GM19468 (cell line): ENCODE measurements around the gene CWH43.
"Not testable (repeated sequence)": the region's sequence is repeated elsewhere in the genome, so short reads cannot be mapped to it uniquely, and the experiment has no call there.

ENCODE experiments used
- ATAC-seq: cut with Tn5 transposase; IDR thresholded peaks from one replicate; pipeline ENCODE4 v1.9.1; 2021; ENCODE audit warnings: mild to moderate bottlenecking, moderate library complexity, moderate number of reproducible peaks; ENCODE audit not compliant: unreplicated experiment; ENCODE audit errors: extremely low read depth

Gene CWH43

DNA sequence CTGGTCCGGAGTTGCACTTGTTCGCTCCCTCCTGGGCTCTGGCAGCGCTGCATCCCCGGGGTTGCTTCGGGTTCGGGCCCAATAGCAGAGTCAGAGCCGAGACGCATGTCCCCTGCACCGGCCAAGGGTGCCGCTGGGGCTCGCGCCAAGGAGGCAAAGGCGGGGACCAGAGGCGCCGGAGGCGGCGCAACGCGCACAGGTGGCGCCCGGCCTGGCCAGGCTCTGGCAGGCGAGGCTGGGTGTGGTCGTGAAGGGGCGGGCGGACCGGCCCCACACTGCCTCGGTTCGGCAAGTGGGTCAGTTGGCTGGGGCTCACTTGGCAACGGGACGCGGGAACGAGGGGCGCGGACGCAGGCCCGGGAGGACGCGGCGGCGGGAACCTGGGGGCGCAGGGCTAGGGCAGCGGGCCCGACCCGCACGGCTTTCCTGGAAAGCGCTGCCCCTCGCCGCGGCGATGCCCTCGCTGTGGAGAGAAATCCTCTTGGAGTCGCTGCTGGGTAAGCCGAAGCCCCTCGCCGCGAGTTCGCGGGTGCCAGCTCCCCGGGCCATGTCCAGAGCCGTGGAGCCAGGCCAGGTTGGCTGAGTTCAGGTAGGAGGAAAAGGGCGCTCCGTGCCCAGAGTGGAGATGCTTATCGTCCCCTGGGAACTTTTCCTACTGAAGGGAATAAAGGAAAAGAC, at the start of gene CWH43:
CWH43 (plus strand) TSS at position 300 of the 678 bp plus-strand sequence; CDS start at position 455, 155 bp downstream.
- ATAC-seq, result no peak

DNA sequence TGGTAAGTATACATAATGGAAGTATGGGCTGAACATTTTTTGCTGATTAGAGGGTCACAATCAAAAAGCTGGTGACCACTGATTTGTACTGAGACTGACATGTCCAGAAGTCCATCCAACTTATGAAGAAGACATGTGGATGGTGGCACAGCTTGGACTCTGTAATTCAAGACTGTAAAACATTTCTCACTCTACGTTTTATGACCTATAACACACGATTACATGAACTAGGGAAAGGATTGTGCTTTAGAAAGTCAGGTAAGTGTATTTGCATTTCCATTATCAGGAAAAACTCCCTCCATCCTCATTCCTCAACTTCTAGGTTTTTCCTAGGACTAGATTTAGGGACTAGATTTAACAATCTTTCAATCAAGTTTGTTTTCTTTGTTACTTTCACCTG, 49.0 kb upstream of the CWH43 start:
- ATAC-seq, result no peak

DNA sequence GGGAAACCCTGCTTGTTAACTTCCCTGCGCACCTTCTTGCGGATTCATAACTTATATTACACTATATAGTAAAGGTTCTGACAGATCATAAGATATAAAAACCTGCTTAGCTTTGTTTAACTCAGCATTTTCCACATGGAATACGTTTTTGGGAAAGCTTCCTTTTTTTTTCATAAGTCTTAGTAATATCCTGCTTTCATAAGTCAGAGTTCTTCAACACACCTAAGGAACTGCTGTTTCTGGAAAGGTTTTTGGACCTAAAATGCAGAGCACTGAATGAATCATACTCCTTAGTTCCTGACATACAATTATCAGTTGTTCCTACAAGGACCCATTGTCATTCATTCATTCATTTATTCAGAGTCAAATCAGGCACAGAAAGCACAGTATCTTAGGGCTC, 47.2 kb upstream of the CWH43 start:
- no peak for ATAC-seq

DNA sequence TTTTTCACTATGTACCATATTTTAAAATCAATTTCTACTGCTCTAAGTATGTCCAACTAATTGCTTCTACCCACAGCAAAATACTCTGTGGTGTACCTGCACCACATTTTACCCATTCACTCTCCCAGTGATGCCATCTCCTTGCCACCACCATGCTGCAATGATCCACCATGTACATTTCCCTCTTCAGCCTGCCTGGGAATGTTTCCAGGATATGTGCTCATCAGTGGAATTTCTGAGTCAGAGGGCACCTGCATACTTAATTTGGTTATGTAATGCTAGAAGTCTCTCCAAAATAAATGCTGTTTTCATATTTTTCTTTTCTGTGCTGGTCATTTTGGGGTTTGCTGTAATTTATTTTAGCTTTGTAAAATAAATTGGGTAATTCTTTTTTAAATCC, 46.3 kb upstream of the CWH43 start:
- ATAC-seq, result no peak

DNA sequence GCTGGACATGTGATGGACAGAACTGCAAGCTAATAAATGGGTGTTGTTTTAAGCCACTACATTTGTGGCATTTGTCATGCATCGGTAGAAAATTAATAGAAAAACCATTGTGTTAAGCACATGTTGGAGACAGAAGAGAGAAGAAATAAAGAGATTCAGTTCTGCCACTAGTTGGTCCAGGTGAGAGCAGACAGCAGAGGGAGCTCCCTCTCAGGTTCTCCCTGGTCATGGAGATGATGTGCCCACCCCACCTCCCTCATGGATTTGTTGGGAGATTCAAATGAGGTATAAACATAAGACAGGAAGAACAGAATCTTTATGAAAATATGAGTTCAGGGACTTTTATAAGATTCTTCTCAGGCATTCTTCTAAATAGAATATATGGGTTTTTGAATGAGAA, 42.7 kb upstream of the CWH43 start:
- ATAC-seq, result no peak

DNA sequence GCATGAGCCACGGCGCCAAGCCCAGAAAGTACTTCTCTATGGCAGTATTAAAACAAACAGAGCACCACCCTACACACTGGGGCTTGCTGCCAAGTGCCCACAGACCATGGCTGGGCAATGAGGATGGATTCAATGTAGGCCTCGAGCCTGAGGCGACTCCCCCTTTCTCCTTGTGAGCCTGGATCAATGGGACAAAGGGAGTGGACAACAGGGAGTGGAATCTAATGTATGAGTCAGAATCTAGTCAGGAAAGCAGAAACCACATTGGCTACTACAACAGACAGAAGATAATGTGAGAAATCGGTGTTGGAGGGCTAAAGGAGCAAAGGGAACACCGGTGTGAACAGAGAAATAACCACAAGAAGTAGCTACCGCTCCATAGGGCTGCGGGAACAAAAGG, 41.8 kb upstream of the CWH43 start:
- no peak for ATAC-seq

DNA sequence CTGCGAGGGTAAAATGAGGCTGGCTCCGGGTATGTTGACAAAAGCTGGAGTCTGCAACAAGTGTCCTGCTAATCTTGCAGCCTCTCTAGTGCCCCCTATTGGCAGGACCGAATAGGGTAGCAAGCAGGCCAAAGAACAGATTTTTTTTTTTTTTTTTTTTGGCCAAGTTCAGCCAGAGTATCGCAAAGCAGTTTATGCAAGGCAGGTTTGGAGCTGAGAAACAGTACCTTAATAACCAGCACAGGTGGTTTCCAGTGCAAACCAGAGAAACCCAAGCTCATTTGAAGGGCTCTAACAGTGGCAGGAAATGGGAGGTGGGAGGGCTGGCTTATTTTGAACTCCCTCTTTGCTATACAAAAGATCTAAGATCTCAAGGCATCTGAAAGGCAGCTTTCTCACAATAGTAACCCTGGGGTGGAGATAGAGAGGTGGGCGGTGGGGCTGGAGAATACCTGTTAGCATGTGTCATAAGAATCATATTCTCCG, 41.3 kb upstream of the CWH43 start:
- ATAC-seq, result no peak

DNA sequence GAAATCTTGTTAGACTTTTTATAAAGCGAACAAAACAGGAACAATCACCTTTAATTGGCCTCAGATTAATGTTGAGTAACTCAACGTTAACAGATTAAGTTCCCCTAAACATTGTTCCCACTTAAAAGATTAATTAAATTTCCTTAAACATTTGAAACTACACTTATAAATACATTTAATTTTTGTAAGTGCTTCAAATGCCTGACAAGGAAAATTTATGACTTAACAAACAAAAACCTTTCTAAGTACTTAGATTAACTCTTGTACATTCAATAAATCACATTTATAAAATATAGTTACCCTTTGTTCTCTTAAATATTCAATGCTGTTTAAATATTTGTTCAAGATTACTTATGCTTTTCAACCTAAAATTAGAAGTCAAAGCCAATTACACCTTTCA, 40.1 kb upstream of the CWH43 start:
- ATAC-seq, result no peak

DNA sequence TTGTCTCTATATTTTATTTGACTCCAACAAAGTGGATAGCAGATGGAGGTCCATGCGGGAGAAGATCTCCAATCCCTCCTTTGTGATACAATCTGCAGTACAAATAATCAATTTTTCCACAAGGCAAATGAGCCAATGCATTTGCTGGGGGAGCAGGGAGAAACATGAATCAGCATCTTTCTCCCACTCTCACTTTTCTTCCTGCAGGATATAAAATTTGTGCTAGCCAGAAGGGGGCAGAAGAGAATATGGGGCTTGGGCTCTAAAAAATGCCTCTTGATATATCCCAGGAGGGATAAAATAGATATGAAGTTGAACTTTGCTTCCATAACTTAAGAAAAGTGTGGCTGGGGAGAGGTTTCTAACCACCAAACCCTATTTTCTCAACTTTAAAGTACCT, 38.3 kb upstream of the CWH43 start:
- no peak for ATAC-seq

DNA sequence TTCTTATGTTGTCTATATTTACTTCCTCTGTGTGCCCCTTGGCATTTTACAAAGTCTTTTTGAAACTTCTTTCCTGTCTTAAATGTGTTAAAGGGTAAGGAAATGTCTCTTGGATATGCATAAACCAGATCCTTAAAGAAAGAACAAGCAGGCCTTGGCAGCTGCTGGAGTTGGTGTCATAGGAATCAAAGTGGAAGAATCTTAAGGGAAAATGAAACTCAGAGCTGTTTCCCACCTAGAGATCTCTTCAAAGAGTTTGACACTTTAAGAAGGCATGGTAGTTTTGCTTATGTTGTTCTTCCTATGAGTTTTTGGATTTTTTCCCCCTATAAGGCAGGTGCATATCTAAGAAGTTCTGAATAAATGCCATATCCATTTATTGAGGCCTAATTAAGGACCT, 37.0 kb upstream of the CWH43 start:
- ATAC-seq, result no peak

DNA sequence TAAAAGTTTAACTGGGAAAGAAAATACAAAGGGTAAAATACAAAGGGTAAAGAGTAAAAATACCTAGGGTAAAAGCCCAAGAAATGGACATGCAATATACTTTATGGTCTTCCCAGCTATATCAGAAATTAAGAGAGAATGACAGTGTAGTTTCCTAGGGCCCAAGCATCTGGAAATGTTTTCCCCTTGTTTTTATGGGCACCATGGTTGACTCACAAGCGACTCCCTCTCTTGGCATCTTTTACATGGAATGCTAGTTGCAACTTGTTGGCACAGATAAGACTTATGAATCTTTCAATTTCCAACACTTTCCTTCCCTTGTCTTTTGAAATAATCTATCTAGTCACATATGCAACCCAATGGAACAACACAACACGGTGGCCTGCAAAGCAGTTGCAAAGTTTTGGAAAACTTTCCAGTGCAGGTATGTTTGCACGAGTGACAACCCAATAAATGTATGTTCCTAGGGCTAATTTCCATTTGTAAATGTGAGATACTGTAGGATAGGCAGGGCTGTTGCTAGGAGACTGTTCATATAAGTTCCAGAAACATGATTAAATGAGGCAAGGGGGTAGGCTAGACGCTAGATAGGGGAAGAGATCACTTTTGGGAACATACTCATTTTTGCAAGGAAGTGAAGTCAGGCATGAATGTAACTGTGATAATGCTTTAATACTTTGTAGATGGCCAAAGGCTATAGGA, 36.4 kb upstream of the CWH43 start:
- ATAC-seq, result no peak

DNA sequence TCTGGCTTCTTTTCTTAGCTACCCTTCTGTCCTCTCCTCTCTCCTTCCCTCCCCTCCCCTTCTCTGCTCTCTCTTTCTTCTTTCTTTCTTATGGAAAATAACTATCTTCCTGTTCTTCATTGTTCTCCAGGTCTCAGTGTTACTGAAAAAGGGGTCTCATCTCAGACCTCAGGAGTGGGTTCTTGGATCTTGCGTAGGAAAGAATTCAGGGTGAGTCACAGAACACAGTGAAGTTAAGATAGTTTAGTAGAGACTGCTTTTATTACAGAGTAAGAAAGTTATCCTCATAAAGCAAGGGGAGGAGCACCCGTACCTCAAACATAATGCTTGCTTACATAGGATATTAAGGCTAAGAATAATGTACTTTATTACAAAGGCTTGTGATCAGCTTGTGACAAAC, 31.8 kb upstream of the CWH43 start:
- ATAC-seq, result no peak

DNA sequence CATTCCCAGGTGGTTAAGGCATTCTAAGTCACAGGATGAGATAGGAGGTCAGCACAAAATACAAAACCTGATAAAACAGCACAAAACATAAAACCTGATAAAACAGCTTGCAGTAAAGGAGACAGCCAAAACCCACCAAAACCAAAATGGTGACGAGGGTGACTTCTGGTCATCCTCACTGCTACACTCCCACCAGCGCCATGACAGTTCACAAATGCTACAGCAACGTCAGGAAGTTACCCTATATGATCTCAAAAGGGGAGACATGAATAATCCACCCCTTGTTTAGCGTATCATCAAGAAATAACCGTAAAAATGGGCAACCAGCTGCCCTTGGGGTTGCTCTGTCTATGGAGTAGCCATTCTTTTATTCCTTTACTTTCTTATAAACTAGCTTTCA, 28.7 kb upstream of the CWH43 start:
- ATAC-seq, result not testable (repeated sequence)

DNA sequence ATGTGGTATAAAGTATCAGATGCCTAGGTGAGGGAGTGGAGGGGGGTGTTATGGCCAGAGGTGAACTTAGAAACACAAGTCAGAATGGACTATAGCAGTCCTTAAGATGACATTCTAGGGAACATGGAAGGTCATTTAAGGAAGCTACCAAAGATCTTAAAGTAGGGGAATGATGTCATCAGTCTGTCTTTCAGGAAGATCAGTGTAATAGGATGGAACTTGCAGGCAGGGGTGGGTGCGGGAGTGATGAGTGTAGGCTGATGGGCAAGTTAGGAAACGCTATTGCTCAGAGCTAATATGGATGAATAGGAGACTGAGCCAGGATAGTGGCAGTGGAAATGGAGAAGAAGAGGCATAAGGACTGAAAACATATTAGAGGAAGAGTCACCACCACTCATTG, 27.5 kb upstream of the CWH43 start:
- no peak for ATAC-seq

DNA sequence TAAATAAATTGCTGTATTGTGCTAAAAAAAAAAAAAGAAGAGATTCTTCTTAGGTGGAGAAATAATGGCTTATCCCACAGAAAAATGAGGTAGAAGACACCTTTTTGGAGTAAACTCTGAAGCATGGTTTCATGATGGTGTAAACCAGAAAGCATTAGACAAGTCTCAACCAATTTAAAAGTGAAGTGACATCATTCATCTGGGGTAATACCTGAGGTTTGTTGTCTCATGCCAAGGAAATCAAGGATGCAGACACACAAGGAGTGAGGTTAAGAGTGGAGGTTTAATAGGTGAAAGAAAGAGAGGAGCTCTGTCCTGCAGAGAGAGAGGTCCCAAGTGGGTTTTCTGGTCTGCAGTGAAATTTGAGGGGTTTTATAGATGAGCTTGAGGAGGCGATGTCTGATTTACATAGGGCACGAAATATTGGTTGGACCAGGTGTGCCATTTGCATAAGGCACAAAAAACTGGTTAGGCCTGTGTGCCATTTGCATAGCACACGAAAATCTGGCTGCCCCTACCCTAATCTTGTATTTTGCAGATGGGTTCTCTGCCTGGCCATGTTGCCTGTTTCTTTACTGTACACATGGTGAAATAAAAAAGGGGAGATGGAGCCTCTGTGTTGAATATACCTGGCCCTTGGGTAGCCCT, 25.0 kb upstream of the CWH43 start:
- ATAC-seq, result no peak

DNA sequence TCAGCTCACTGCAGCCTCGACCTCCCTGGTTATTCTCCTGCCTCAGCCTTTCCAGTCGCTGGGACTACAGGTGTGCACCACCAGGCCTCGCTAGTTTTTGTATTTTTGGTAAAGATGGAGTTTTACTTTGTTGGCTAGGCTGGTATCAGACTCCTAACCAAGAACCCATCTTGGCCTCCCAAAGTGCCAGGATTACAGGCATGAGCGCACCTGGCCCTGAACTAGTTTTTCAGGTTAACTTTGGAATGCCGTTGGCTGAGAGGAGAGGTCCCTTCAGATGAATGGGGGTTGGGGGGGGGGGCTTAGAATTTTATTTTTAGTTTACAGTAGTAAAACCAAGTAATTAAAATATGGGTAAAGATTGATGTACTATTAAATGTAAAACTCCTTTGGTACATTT, 23.4 kb upstream of the CWH43 start:
- no peak for ATAC-seq

DNA sequence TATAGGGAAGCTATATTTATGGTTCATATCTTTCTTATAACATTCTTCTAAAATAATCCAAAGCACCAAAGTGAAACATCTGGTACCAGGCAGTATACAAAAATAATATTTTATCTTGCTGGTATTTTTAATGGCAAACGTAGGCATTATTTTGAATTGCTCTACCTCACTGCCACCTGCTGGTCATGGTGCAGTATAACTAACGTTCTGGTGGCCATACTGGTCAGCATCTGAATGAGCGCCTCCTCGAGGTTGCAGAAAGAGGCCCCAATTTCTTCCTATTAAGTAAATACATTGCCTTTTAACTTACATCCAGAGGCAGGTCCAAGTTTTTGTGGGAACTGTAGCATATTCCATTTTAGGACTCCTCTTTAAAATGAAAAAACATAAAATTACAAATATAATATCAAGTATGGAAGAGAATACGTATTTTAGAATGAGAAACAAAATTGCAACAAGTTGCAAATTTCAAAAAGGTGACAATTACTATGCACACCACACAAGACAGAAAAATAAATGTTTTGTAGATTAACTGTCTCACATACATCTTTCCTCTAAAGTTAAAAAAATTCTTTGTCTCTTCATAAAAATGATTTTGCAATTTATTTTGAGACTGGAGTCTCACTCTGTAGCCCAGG, 22.9 kb upstream of the CWH43 start:
- ATAC-seq, result no peak

DNA sequence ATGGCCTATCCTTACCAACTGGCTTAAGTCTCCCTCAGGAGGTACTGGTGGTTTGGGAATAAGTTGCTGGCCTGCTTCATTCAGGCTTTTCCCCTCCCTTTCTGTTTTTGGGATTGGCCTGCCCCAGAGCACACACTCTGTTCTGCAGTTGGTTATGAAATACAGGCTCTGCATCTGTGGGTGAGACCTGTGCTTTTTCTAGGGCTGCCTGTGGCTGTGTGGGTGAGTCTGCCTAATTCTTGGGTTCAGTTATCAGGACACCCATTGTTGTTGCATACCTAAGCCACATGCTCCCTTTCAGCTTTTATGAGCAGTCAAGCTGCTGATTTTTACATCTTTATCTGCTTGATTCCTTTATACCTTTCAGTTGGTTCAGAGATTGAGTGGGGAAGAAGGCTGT, 19.0 kb upstream of the CWH43 start:
- ATAC-seq, result no peak

DNA sequence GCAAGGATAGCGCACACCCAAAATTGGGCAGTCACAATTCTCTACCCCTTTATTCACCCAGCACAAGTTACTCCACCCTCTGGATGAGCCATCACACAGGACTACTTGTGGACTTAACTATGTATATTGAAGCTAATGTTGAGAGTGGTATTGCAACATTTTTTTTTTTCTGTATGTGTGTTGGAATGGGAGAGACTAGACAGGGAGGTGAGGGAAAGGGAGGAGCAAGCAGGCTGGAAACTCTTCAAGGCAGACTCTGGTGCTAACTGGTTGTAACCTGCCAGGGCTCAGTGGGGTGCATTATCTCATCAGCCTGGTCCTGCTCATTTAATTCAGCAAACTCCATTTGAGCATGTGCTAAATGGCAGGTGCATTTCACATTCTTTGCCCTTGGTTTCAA, 18.4 kb upstream of the CWH43 start:
- ATAC-seq, result no peak

DNA sequence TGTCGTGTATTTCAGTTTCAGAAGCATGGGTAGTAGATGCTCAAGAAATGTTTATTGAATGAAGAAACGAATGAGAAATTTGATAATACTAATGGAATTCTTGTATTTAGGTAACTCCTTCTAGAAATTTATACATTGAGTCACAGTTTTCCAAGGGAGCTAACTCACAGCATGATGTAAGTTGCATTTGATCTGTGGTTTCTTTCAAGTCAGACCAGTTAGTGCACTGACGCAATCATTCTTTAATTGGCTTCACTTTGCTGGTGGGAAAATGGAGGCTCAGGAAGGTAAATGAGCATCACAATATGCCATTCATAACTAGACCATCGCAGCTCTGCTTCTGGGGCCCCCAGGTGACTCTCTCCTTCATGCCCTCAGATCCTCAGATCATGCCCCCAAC, 17.3 kb upstream of the CWH43 start:
- ATAC-seq, result no peak

DNA sequence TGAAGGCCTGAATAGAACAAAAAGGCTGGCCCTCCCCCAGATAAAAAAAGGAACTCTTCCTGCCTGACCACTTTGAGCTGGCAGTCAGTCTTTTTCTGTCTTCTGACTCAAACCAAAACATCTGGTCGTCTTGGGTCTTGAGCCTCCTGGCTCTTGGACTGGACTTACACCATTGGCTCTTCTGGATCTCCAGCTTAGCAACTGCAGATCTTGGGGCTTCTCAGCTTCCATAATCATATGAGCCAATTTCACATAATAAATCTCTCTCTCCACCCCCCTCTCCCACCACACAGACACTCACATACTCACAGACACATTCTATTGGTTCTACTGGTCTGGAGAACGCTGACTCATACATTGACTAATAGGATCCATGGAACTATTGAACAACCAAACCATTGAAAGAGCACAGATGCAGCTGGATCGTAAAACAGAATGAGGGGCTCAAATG, 15.6 kb upstream of the CWH43 start:
- ATAC-seq, result no peak
